Upper lobe of right lung (tissue), 1 donor: ENCODE results near the gene IGFBP2. TPM values are rescaled to one million over a fixed set of nuclear protein-coding genes. Genes with fewer than 3 reads are reported as not detected.

Experiments
- ATAC-seq: fragments of 200-7000 bp; cut with Tn5 transposase; one replicate; pipeline ENCODE4 v1.9.1; 2020; ENCODE audit warnings: mild to moderate bottlenecking, moderate library complexity
- DNase-seq: peaks from one replicate; pipeline ENCODE4 v3.0.0-alpha.2; 2020
- H3K27ac ChIP-seq: fragments of 200-600 bp; one replicate; pipeline ENCODE4 v1.8.0; 2022
- H3K27me3 ChIP-seq: fragments of 200-600 bp; one replicate; pipeline ENCODE4 v1.8.0; 2022; ENCODE audit warnings: mild to moderate bottlenecking
- H3K36me3 ChIP-seq: fragments of 200-600 bp; one replicate; pipeline ENCODE4 v1.8.0; 2022
- H3K4me1 ChIP-seq: fragments of 200-600 bp; one replicate; pipeline ENCODE4 v1.8.0; 2022
- H3K4me3 ChIP-seq: fragments of 200-600 bp; one replicate; pipeline ENCODE4 v1.8.0; 2022; ENCODE audit warnings: mild to moderate bottlenecking
- H3K9me3 ChIP-seq: fragments of 200-600 bp; one replicate; pipeline ENCODE4 v1.8.0; 2022
- CTCF ChIP-seq: fragments of 200-600 bp; IDR thresholded peaks from one replicate; pipeline ENCODE4 v1.8.0; 2022; ENCODE audit warnings: antibody characterized with exemption
- intact Hi-C: fragments of 100-400 bp; cut with DNase I; formaldehyde crosslinking; loops from one replicate; pipeline ENCODE4 v1.11.0; 2022
- total RNA-seq: library from RNA; stranded (reverse); fragmentation: NEBNext Ultra II Directional; extraction: Animal tissue kit (Norgen Biotek cat#: 25700); gene quantifications from one replicate; pipeline ENCODE4 v1.2.1, GENCODE V29; 2021
- donor health status: DM: no; HTN: yes; CAD: no; lungs with severe emphysema.

The IGFBP2 gene
- total RNA-seq, 1 donor from 2014 or later, result 46.1 TPM

DNA sequence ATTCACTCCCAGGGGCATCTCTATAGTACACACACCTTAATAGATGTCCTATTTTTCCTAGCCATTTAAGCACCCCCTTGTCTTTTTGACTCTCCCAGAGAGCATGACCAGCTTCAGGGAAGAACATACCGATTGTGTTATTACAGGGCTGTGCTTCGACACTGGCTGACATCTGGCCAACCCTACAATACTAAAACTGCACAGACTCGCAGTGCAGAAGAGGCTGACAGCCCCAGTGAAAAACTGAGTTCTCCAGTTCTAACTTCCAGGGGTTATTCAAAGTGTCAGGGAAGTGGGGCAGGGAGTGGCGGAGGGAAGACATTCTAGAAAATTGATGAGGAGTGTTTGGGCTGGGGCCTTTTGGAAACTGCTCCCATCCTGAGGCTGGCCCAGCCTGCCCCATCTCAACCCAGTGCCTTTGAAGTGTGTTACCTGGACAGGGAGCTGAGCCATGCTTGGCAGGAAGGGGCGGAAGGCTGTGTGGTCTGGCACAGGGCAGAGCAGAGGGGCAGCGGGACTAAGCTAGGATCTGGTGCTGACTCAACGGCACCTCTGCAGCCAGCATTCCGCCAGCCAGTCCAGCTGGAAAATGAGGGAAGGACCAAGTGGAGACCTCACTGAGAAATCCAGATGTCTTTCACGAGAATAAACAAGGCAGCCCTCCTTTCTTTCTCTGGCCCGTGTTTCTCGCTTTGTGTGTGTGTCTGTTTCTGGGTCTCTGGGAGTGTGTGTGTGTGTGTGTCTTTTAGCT, 77.5 kb downstream of the IGFBP2 start:
- ATAC-seq, result peak; percentile 27

GRCh38 chr2:216711348-216711747, 78.1 kb downstream of the IGFBP2 start:
- no peak for ATAC-seq
- no peaks in the 10 kb centered on the region for H3K27me3 ChIP-seq
- no peak for DNase-seq
- H3K4me1 ChIP-seq, result no peaks in the 10 kb centered on the region
- intact Hi-C loops, result no loop called here
- H3K9me3 ChIP-seq, result no peaks in the 10 kb centered on the region
- H3K36me3 ChIP-seq, result no peaks in the 10 kb centered on the region
- TF ChIP-seq CTCF, result no peak
- H3K4me3 ChIP-seq, result no peak overlapping the region
- no peak overlapping the region for H3K27ac ChIP-seq

More for the DNA sequence above, 77.5 kb downstream of the IGFBP2 start:
- TF ChIP-seq CTCF, result no peak
- H3K27me3 ChIP-seq, result no peaks in the 10 kb centered on the region
- no peaks in the 10 kb centered on the region for H3K36me3 ChIP-seq
- no peaks in the 10 kb centered on the region for H3K4me1 ChIP-seq
- no peak overlapping the region for H3K27ac ChIP-seq
- intact Hi-C loops, result no loop called here
- no peak for DNase-seq
- no peak overlapping the region for H3K4me3 ChIP-seq
- H3K9me3 ChIP-seq, result no peaks in the 10 kb centered on the region

- Histone ChIP-seq H3K27ac (no peak overlapping the region), H3K36me3 (no peaks in the 10 kb centered on the region), H3K4me3 (no peak overlapping the region), H3K9me3 (no peaks in the 10 kb centered on the region), H3K27me3 (no peaks in the 10 kb centered on the region), H3K4me1 (no peaks in the 10 kb centered on the region)
- TF ChIP-seq CTCF, result no peak
- intact Hi-C loops, result no loop called here
- DNase-seq, result no peak
- no peak for ATAC-seq
Measured at GRCh38 chr2:216713691-216714336, 80.6 kb downstream of the IGFBP2 start.

Other genes starting within 250 kb of the IGFBP2 start
- gene SMARCAL1, start 220.9 kb upstream of the IGFBP2 start, total RNA-seq, result 16.7 TPM
- 1,932 TPM for gene RPL37A, start 134.6 kb upstream of the IGFBP2 start, total RNA-seq
- gene IGFBP5, start 62.1 kb downstream of the IGFBP2 start, total RNA-seq, result 169 TPM
- gene TNP1, start 226.6 kb downstream of the IGFBP2 start, total RNA-seq, result not detected